ENCODE results near the gene PRR13.

DNA sequence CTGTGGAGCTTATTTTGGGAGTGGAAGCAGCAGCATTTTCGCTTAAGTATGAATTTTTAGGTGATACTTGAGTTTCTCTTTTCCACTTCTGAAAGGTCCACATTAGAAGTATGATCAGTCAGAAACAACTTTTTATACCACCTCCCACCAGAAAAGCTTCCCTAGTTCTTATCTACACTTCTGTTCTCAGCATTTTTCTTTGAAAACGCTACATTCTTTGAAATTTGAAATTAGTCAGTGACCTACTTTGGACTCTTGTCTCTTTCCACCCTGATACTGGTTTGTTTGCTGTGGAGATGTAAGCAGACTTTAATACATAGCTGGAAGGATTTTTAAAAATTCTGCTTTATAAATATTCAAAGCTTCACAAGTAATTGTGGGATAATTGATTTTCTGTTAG lies 32.5 kb downstream of the PRR13 start:
- TF ChIP-seq POLR2AphosphoS5 (IDR thresholded peaks at IDR 0.05; ENCODE audit: low read depth, low read length): 0 out of 2 replicates have a peak, but pooled peaks have one; percentile 26
- TF ChIP-seq TAF1 (IDR thresholded peaks at IDR 0.05; ENCODE audit: borderline replicate concordance, insufficient read depth, low read length): no peak
- TF ChIP-seq, protein P1, sequence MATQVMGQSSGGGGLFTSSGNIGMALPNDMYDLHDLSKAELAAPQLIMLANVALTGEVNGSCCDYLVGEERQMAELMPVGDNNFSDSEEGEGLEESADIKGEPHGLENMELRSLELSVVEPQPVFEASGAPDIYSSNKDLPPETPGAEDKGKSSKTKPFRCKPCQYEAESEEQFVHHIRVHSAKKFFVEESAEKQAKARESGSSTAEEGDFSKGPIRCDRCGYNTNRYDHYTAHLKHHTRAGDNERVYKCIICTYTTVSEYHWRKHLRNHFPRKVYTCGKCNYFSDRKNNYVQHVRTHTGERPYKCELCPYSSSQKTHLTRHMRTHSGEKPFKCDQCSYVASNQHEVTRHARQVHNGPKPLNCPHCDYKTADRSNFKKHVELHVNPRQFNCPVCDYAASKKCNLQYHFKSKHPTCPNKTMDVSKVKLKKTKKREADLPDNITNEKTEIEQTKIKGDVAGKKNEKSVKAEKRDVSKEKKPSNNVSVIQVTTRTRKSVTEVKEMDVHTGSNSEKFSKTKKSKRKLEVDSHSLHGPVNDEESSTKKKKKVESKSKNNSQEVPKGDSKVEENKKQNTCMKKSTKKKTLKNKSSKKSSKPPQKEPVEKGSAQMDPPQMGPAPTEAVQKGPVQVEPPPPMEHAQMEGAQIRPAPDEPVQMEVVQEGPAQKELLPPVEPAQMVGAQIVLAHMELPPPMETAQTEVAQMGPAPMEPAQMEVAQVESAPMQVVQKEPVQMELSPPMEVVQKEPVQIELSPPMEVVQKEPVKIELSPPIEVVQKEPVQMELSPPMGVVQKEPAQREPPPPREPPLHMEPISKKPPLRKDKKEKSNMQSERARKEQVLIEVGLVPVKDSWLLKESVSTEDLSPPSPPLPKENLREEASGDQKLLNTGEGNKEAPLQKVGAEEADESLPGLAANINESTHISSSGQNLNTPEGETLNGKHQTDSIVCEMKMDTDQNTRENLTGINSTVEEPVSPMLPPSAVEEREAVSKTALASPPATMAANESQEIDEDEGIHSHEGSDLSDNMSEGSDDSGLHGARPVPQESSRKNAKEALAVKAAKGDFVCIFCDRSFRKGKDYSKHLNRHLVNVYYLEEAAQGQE (IDR thresholded peaks at IDR 0.05; ENCODE audit: insufficient read depth in 1 of 2, low read depth in 2 of 2, low read length in 2 of 2): no peak
- TF ChIP-seq SIN3A (IDR thresholded peaks at IDR 0.05; ENCODE audit: borderline replicate concordance, insufficient read depth, low read length): no peak
